22Rv1 (cell line): ENCODE data around the gene PATJ.
"Not testable (repeated sequence)": the region's sequence is repeated elsewhere in the genome, so short reads cannot be mapped to it uniquely, and the experiment has no call there.

Experiments
- H3K27ac ChIP-seq: fragments of 450-650 bp; 2 replicates; pipeline ENCODE4 v1.5.1; 2017
- CTCF ChIP-seq: fragments of 450-650 bp; IDR thresholded peaks from 2 replicates; pipeline ENCODE4 v1.5.1; 2017; ENCODE audit warnings: mild to moderate bottlenecking
- ZFX ChIP-seq: fragments of 450-650 bp; IDR thresholded peaks from 2 replicates; pipeline ENCODE4 v1.6.1; 2017; ENCODE audit warnings: antibody characterized with exemption, borderline replicate concordance

Gene PATJ

GRCh38 chr1:61842036-61842435, 99.8 kb downstream of the PATJ start:
- TF ChIP-seq ZFX (no peak), CTCF (no peak)

GRCh38 chr1:61842863-61843514, 100.7 kb downstream of the PATJ start:
- H3K27ac ChIP-seq: no peak overlapping the region; the same call in 1 of the 2 replicates
- TF ChIP-seq CTCF (peak; percentile 70), ZFX (no peak)

More at GRCh38 chr1:61842036-61842435, 99.8 kb downstream of the PATJ start:
- H3K27ac ChIP-seq: no peak overlapping the region

DNA sequence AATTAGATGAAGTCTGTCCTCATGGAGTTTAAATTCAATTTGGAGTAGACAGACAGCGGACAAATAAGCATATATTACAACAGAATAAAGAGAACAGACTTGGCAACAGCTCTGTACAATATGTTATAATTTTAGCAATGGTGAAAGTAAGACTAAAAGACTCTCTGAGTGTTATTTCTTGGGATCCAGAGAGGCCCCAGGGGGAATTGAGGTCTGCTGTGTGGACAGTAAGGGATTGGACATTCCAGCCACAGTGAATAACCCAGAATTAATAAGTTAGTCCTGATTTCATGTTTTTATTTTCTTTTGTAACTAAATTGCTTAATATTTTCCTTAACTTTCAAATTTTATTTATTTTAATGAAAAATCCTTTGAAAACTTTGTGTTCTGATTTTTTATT, 101.7 kb downstream of the PATJ start:
- H3K27ac ChIP-seq: no peak overlapping the region
- no peak for TF ChIP-seq ZFX
- TF ChIP-seq CTCF: no peak

DNA sequence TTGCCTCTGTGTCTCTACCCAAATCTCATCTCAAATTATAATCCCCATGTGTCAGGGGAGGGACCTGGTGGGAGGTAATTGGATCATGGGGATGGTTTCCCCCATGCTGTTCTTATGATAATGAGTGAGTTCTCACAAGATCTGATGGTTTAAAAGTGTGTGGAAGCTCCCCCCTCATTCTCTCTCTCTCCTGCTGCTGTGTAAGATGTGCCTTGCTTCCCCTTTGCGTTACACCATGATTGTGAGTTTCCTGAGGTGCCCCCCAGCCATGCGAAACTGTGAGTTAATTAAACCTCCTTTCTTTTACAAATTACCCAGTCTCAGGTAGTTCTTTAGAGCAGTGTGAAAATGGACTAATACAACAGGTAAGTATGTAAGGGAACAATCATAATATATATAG, 102.4 kb downstream of the PATJ start:
- not testable (repeated sequence) for H3K27ac ChIP-seq

DNA sequence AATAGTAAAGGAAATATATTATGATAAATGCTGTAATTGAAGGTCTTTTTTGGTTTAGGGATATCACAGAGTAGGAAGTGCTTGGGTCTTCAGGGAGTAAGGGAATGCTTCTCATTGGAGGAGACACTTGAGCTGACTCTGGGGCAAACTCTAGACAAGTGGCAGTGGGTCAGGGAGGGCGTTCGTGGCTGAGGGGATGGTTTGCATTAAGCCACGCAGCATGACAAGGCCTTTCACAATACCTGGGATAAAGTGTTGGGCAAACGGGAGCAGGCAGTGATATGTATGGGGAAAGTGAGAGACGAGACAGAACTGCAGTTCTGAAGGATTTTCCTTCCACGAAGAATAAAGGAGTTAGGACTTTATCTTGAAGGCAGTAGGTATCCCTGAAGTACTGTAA, 109.0 kb downstream of the PATJ start:
- no peak for TF ChIP-seq ZFX
- no peak for TF ChIP-seq CTCF
- no peak overlapping the region for H3K27ac ChIP-seq

DNA sequence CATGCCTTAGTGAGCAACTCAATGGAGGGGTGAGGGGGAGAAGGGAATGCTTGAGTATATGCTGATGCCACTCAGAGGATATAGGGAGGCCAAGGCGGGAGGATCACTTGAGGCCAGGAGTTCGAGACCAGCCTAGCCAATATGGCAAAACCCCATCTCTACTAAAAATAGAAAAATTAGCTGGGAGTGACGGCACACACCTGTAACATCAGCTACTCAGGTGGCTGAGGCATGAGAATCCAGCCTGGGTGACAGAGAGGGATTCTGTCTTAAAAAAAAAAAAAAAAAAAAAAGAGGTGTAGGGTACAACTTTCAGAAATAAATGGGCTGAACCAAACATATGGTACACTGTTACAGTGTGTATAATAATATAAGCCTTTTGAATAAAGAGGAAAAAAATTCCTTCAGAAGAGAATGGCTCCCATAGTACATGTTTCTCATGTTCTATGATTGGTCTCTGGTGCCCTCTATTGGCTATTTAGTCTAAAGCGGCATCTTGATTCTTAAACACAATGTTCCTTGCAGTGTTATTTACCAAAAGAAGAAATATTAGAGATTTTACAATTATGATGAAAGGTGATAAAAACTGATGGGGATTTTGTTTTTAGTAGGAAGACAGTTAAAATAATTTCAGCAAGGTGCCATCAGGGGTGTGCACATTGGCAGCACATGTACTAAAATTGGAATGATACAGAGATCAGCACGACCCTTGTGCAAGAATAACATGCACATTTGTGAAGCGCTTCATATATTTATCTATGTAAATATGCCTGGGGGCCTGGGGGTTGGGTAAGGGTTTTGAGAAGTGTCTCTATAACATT, 109.8 kb downstream of the PATJ start:
- TF ChIP-seq ZFX (no peak), CTCF (peak; percentile 83)
- H3K27ac ChIP-seq: no peak overlapping the region

- no peak overlapping the region for H3K27ac ChIP-seq
- TF ChIP-seq ZFX (no peak), CTCF (no peak)
Observed at GRCh38 chr1:61852670-61853015, 110.4 kb downstream of the PATJ start.
